Heart right ventricle (tissue), 16 donors: ENCODE data around the gene MOV10. TPM values are rescaled to one million over a fixed set of nuclear protein-coding genes. Genes with fewer than 3 reads are reported as not detected.

Source experiments
- ATAC-seq, 8 donors: fragments of 200-7000 bp; cut with Tn5 transposase; one replicate each; pipeline ENCODE4 v1.9.1; 2020; ENCODE audit warnings: mild to moderate bottlenecking in 8 of 8, moderate library complexity in 8 of 8, moderate number of reproducible peaks in 1 of 8
- DNase-seq, 2 donors: peaks; one replicate each; pipeline ENCODE4 v3.0.0-alpha.2; 2020
- H3K27ac ChIP-seq, 10 donors: fragments of 200-600 bp; sonication (generic) in 2 of 10; one replicate each; pipeline versions ENCODE4 v1.5.0 to v1.8.0; 2020 to 2022; ENCODE audit warnings: mild to moderate bottlenecking in 3 of 10
- H3K27me3 ChIP-seq, 7 donors: fragments of 200-600 bp; one replicate each; pipeline ENCODE4 v1.8.0; 2021 to 2022; ENCODE audit warnings: mild to moderate bottlenecking in 2 of 7
- H3K36me3 ChIP-seq, 9 donors: fragments of 200-600 bp; sonication (generic) in 1 of 9; one replicate each; pipeline versions ENCODE4 v1.5.0 to v1.8.0; 2020 to 2022; ENCODE audit warnings: mild to moderate bottlenecking in 2 of 9
- H3K4me1 ChIP-seq, 9 donors: fragments of 200-600 bp; sonication (generic) in 1 of 9; one replicate each; pipeline versions ENCODE4 v1.5.0 to v1.8.0; 2020 to 2022; ENCODE audit warnings: mild to moderate bottlenecking in 4 of 9
- H3K4me3 ChIP-seq, 10 donors: fragments of 200-600 bp; sonication (generic) in 2 of 10; one replicate each; pipeline versions ENCODE4 v1.5.0 to v1.8.0; 2020 to 2022; ENCODE audit warnings: mild to moderate bottlenecking in 7 of 10, moderate library complexity in 2 of 10
- H3K9me3 ChIP-seq, 11 donors: fragments of 200-600 bp in 10 of 11; sonication (generic) in 2 of 11; one replicate each; pipeline versions ENCODE4 v1.5.0 to v1.8.0; 2013 to 2022; ENCODE audit warnings: mild to moderate bottlenecking in 2 of 11, control low read depth in 1 of 11, moderate library complexity in 1 of 11
- WGBS, 2 donors: extraction: QIAGEN DNeasy Blood & Tissue Kit; methylation state at CpG; one replicate each; pipeline ENCODE4 v1.1.7; 2013; ENCODE audit warnings: inconsistent platforms in 1 of 2; 5-methylcytosine and 5-hydroxymethylcytosine counted together
- intact Hi-C, 10 donors: fragments of 100-400 bp; cut with DNase I; formaldehyde crosslinking; loops; one replicate each; pipeline versions ENCODE4 v1.11.1 to v1.14.2; 2022
- polyA plus RNA-seq, 2 donors: library from polyadenylated mRNA; stranded (reverse); fragments of 200-250 nt; gene quantifications; one replicate each; pipeline ENCODE4 v1.2.3, GENCODE V29; 2013
- total RNA-seq, 10 donors: library from RNA; stranded (reverse); fragmentation: NEBNext Ultra II Directional in 3 of 10; extraction: Animal tissue kit (Norgen Biotek cat#: 25700) in 3 of 10; gene quantifications; one replicate each; pipeline versions ENCODE4 v1.2.1 to v1.2.4, GENCODE V29; 2021 to 2023
- TF ChIP-seq, protein P1 (sequence below), 9 donors: fragments of 200-600 bp; sonication (generic) in 2 of 9; IDR thresholded peaks; one replicate each; pipeline versions ENCODE4 v1.5.0 to v1.8.0; 2021 to 2022; ENCODE audit warnings: antibody characterized with exemption in 9 of 9, mild to moderate bottlenecking in 5 of 9, moderate library complexity in 1 of 9
- donor health status: Arrhythmogenic right ventricular cardiomyopathy.
- donor health status: ischemic (EF 13 %, LVEDD 7.1; RV severe dilation, severe dysfunction).
- donor health status: healthy with polysubstance abuse.
- donor health status: DM: no; HTN: yes; CAD: no.
- donor health status: DM: no; HTN: no; CAD: no.
- donor health status: ischemic (EF 25% LVEDD 6.9; RV normal size, moderate dysfunction).
- donor health status: ischemic (EF 25% LVEDD 5.7; RV mildly dilated, moderate dysfunction).
- donor health status: healthy.
- donor health status: DM: yes; HTN: yes; CAD: no.
- donor health status: Ischemic cardiomyopathy.
- donor health status: ischemic (EF 35%, LVEDD 5.7; RV mildly dilated, moderate dysfunction).
- donor health status: nonischemic (EF 11% LVEDD 7.7; RV severe dilation, severe dysfunction).
- donor health status: DM: yes; HTN: yes; CAD: no.
- donor health status: PGD.
- donor health status: ischemic (EF 29% LVEDD 5.4; RV normal size, mild dysfunction).
- donor health status: nonischemic (EF 23%, LVEDD 6.1; RV moderate dilation, normal function).

Gene MOV10
- total and polyA plus RNA-seq, 12 donors = 6.3 to 69.4 (median 14.2) TPM

DNA sequence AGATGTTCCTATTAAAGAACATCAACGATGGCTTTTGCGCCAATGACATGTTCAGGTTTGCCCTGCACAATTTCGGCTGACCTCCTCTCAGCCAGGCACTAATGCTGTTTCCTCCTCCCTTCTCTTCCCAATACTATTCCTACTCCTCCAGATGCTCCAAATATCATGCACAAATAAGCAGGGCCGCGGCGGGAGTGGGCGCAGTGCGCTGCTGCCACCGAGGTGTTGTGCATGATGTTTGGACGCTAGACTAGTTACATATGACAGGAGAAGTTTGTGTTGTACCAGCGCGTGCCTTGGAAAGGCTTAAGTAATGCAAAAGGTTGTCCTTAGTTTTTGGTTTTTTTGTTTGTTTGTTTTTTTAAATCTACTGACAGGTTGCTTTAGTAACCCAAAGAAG, 73.9 kb downstream of the MOV10 start:
- DNase-seq (no peak), ATAC-seq (no peak)
- Histone ChIP-seq H3K9me3 (peaks cover 0 to 2% (median 0%) of the 10 kb centered on the region in 11 donors), H3K27me3 (peaks cover 0 to 51% (median 47%) of the 10 kb centered on the region in 7 donors), H3K4me3 (no peak overlapping the region), H3K36me3 (no peaks in the 10 kb centered on the region), H3K27ac (no peak overlapping the region), H3K4me1 (peaks cover 0 to 14% (median 10%) of the 10 kb centered on the region in 9 donors)
- intact Hi-C loops = no loop called here
- TF ChIP-seq, protein P1, sequence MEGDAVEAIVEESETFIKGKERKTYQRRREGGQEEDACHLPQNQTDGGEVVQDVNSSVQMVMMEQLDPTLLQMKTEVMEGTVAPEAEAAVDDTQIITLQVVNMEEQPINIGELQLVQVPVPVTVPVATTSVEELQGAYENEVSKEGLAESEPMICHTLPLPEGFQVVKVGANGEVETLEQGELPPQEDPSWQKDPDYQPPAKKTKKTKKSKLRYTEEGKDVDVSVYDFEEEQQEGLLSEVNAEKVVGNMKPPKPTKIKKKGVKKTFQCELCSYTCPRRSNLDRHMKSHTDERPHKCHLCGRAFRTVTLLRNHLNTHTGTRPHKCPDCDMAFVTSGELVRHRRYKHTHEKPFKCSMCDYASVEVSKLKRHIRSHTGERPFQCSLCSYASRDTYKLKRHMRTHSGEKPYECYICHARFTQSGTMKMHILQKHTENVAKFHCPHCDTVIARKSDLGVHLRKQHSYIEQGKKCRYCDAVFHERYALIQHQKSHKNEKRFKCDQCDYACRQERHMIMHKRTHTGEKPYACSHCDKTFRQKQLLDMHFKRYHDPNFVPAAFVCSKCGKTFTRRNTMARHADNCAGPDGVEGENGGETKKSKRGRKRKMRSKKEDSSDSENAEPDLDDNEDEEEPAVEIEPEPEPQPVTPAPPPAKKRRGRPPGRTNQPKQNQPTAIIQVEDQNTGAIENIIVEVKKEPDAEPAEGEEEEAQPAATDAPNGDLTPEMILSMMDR (IDR thresholded peaks at IDR 0.05) = no peak
- WGBS, 2 donors = 89 to 92% methylated on average over 12 of the region's 12 CpGs

Other genes starting within 250 kb of the MOV10 start
- gene WNT2B, start 165.7 kb upstream of the MOV10 start, total RNA-seq = 1 to 10 TPM in 9 of 10 donors, under 1 TPM in 1; 0.72 to 3.3 (median 2.3) TPM
- 1 to 10 TPM in 1 of 2 donors, under 1 TPM in 1; 0.46 to 1.2 TPM for gene WNT2B, start 165.7 kb upstream of the MOV10 start, polyA plus RNA-seq
- 10 to 100 TPM; 12.4 to 22.2 (median 14.0) TPM for gene ST7L, start 55.5 kb upstream of the MOV10 start, total RNA-seq
- gene ST7L, start 55.5 kb upstream of the MOV10 start, polyA plus RNA-seq = 10 to 100 TPM in 1 of 2 donors, 1 to 10 TPM in 1; 9.2 to 11.3 TPM
- 10 to 100 TPM; 19.5 to 58.3 (median 23.2) TPM for gene CAPZA1, start 54.8 kb upstream of the MOV10 start, total RNA-seq
- gene CAPZA1, start 54.8 kb upstream of the MOV10 start, polyA plus RNA-seq = 10 to 100 TPM; 28.0 to 45.4 TPM
- 100 to 1,000 TPM; 115 to 225 (median 158) TPM for gene RHOC, start 32.5 kb downstream of the MOV10 start, total RNA-seq
- 100 to 1,000 TPM; 156 to 408 TPM for gene RHOC, start 32.5 kb downstream of the MOV10 start, polyA plus RNA-seq
- gene PPM1J, start 40.7 kb downstream of the MOV10 start, total RNA-seq = 10 to 100 TPM in 1 of 10 donors, 1 to 10 TPM in 9; 5.8 to 11.0 (median 8.5) TPM
- 1 to 10 TPM; 2.4 to 8.4 TPM for gene PPM1J, start 40.7 kb downstream of the MOV10 start, polyA plus RNA-seq